Hematopoietic multipotent progenitor cell (in vitro differentiated cells): ENCODE data around the gene CBLN4. TPM values are rescaled to one million over a fixed set of nuclear protein-coding genes. Genes with fewer than 3 reads are reported as not detected.

Experiments
- DNase-seq, 3 donors: peaks; one replicate each; pipeline ENCODE4 v3.0.0-alpha.2; 2011 to 2015; ENCODE audit warnings: low read depth in 2 of 3, low spot score in 2 of 3
- total RNA-seq: library from RNA; depleted of rRNA; stranded (reverse); fragments of >200 nt; gene quantifications from one replicate; pipeline ENCODE4 v1.2.3, GENCODE V29; 2012

The CBLN4 gene
- total RNA-seq, 1 donor, result under 0.01 TPM

DNA sequence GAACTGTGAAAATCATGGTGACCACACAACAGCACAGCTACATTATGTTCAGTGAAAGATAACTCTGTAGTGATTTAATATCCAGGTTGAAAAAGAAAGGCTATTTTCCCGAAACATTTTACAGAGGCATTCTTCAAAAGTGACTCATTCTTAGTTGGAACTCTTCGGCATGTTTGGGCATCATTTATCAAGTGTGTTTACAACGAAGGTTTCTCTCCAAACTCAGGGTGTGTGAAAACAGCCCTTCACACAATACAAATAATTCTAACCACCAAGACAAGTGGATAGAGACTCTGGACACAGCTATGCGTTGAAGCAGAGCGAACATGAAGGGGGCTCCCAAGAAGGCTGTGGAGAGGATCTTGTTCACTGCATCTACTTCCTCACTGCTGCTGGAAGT is 57.6 kb downstream of the CBLN4 start:
- DNase-seq, result no peak

Other genes starting within 250 kb of the CBLN4 start
- not detected for gene MC3R, start 243.2 kb upstream of the CBLN4 start, total RNA-seq